NCI-H524 (cell line): ENCODE results near the gene GRIK4.

ENCODE experiments used
- DNase-seq, 2 experiments: peaks; one replicate each; lab custom pipeline; 2025; lab: John Stamatoyannopoulos, UW

The GRIK4 gene

GRCh38 chr11:120509346-120510053 lies 2.0 kb upstream of the GRIK4 start:
- DNase-seq: no peak

GRCh38 chr11:120510406-120511115 lies 987 bp upstream of the GRIK4 start:
- no peak for DNase-seq

DNA sequence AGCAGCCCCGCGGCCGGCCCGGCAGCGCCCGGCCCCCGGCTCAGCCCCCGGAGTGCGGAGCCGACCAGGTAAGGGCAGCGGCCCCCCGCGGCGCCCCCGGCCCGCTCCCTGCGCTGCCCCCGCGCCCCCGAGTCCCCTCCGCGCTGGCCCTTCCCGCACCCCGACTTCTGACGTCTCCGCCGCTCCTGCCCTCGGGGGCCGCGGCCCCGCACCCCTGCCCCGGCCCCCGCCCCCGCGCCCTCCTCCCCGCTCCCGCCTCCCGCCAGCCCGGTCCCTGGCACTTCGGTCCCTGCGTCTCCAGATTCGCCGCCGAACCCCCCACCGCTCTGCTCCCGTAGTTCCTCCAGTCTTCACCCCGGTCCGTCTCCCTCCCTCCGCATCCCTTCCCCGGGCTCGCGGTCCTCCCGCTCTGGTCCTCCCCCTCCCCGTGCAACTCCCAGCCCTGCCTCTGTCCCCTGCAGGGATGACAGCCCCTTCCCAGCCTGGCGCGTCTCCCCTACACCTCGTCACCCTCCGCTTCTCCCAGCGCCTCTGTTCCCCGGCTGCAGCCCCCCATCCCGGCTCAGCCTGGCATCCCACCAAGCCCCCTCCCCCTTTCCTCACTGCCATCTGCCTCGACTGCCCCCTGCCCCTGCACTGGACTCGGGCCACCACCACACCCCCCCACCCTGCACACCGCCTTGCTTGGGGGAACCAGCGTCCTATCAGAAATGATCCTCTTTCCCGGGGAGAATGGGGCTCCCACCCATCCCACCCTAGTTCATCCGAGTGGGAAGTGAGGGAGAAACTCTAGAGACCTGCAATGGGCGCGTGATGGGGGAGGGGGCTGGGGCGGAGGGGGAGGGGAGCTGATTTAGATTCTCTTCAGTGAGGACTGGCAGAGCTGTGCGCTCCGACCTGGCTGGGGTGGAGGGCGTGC lies 531 bp downstream of the GRIK4 start:
- peak in 1 of 2 experiments; percentile 27 for DNase-seq

DNA sequence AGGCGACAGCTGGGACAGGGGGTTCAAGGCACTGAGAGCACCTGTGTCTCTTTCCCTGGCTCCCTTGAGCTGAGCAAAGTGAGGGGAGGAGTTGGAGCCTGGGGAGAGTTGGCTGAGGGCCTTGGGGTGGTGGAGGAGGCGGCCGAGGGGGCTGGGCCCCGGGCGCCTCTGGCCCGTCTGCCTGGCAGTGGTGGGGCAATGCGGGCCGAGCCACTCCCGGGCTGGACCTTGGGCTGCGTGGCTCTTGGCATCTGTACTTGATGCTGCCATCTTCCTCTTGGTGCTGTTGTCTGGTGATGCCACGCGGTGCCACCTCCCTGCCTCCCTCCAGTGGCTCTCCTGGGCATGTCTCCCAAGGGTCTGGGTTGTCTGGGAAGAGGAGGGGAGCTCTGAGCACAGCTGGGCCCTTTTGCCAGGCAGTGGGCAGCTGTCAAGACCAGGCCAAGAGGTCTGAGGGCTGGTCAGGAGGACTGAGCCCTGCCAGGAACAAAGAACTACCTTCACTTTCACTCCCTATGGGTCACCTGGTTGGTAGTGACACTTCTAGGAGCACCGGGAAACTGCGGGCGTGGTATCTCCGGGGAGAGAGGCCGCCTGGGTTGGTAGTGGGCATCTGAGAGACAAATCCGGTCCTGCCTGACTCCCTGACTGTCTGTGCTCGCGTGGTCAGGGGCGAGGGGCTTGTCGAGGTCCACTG lies 1.3 kb downstream of the GRIK4 start:
- peak; percentile 63 to 69 for DNase-seq

GRCh38 chr11:120513436-120514315 lies 2.1 kb downstream of the GRIK4 start:
- no peak for DNase-seq

GRCh38 chr11:120514541-120515121 lies 3.1 kb downstream of the GRIK4 start:
- no peak for DNase-seq

- no peak for DNase-seq
Observed at GRCh38 chr11:120515186-120515723, 3.7 kb downstream of the GRIK4 start.

GRCh38 chr11:120516461-120517389 lies 5.2 kb downstream of the GRIK4 start:
- DNase-seq: peak; percentile 61 to 84

DNA sequence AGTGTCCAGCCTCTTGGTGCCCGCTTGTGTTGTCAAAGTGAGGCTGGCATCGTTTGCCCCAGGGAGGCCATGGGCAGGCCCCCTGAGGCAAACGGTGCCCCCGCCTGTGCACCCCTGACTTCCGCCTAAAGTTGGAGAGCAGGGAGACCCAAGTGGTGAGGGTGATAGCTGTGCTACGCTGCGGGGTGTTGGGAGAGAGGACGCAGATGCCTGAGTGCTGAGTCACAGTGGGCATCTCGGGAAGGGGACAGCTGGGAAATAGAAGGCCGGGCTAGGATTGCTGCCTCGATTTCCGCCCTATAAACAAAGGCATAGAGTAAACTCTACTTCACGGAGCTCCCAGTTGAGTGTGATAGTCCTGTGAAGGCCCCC lies 5.8 kb downstream of the GRIK4 start:
- no peak for DNase-seq

DNA sequence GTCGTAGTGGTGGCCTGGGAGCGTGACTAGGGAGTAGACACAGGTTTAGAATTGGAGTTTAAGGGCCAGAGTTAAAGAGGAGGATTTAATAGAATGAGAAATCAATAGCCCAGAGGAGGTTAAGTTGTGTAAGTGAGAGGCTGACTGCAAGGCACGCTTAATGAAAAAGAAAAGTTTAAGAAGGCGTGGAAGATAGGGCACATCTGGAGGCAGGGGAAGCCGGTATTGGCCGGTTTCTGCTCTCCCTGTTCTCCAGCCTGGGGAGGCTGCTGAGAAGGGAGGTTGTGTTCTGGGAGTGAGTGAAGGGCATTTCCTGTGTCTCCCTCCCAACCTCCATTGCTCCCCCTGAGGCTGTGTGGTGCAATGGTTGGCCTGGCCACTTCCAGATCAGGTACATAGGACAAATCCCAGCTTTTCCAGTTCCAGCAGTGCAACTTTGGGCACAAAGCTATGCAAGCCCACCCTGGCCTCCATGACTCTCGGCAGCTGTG lies 6.3 kb downstream of the GRIK4 start:
- no peak for DNase-seq

- DNase-seq: no peak
Observed at GRCh38 chr11:120518356-120518755, 6.8 kb downstream of the GRIK4 start.

DNA sequence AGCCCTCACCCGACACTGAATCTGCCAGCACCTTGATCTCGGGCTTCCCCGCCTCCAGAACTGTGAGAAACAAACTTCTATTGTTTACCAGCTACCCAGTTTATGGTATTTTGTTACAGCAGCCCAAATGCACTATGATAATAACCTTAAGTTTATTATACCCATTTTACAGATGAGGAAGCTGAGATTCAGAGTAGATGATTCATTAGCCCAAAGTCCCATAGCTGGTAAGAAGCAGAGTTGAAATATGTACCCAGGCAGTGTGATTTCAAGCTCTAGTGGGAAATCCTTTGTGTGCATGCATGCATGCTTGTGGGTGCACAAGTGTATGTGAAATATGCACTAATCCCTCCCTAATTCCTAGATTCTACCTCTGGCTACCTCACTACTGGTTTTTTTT lies 7.9 kb downstream of the GRIK4 start:
- no peak for DNase-seq

GRCh38 chr11:120520091-120520822 lies 8.7 kb downstream of the GRIK4 start:
- no peak for DNase-seq

DNA sequence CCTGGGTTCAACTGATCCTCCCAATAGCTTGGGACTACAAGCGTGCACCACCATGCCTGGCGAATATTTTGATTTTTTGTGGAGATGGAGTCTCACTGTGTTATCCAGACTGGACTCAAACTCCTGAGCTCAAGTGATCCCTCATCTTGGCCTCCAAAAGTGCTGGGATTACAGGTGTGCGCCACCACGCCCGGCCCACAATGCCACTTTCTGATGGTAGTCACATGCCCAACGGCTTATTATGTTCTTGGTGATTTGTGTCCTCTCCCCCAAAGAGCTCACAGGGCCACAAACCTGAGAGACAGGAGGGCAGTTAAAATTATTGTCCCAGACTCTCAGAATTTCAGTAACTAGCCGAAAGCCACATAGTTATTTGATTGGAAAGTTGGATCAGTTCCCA lies 9.6 kb downstream of the GRIK4 start:
- no peak for DNase-seq

- DNase-seq: no peak
Observed at GRCh38 chr11:120522021-120522420, 10.5 kb downstream of the GRIK4 start.

DNA sequence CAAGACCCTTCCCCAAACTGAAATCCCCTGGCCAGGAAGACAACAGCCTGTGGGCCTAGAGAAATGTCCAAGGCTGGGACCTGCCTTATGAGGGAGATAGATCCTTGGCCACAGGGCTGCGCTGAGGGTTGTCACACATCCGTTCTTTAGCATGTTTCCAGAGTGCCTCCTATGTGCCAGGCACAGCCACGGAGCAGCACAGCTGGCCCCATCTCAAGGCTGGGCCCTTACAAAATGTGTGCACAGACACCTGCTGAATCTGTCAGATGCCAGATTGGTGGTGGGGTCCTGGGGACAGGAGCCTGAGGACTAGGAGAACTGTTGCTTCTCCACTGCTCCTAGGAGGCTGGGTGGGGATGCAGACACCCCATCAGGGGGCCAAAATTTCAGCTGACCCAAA lies 11.2 kb downstream of the GRIK4 start:
- DNase-seq: peak in 1 of 2 experiments; percentile 5

DNA sequence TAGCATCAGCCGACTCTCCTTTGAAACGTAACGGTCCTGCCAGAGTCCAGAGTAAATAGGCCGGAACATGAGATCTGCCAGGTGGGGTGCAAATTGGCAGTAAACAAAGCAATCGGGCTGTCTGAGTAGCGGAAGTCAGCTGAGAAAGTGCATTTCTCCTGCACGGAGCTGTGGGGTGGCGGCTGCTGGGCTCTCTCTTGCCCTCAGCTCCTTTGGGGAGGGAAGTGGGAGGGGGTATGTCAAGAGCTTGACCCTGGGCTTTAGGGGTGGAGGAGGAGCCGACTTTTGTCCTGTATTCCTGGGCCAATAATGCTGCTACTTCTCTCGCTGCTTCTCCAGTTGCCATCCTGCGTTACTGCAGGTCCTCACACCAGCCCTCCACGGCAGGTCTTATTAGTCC lies 11.6 kb downstream of the GRIK4 start:
- DNase-seq: no peak

GRCh38 chr11:120524536-120525085 lies 13.1 kb downstream of the GRIK4 start:
- DNase-seq: no peak
